Measurements from ENCODE around the gene TRIM26. TPM values are rescaled to one million over a fixed set of nuclear protein-coding genes. Genes with fewer than 3 reads are reported as not detected.

TRIM26 gene
- total and polyA plus RNA-seq, 2 of the 8 experiments (the other 6 are each of a cell fraction or from before 2014, with no cell fraction given) = 21.5 to 32.3 TPM

GRCh38 chr6:30198166-30199084 lies 14.8 kb downstream of the TRIM26 start:
- Histone ChIP-seq H3K79me1 (ENCODE audit: low read depth, low read length) (no peaks in the 10 kb centered on the region; the same call in 1 of the 2 replicates), H3K9ac (replicated peaks in 1 of 4; ENCODE audit: extremely low read depth in 1 of 4, low read depth in 3 of 4, low read length in 3 of 4) (no peak overlapping the region), H3K79me2 (ENCODE audit: control insufficient read depth in 1 of 2, insufficient read depth in 2 of 2, low read length in 2 of 2) (peaks cover 0 to 6% of the 10 kb centered on the region in 2 experiments; a peak in 1 of 4 replicates), H2BK120ac (replicated peaks; ENCODE audit: low read depth, low read length) (no peak overlapping the region), H3K36me3 (ENCODE audit: control insufficient read depth in 2 of 4, insufficient read depth in 4 of 4, low read length in 3 of 4) (peaks cover 12 to 39% (median 28%) of the 10 kb centered on the region in 4 experiments; a peak in 7 of 8 replicates), H3K14ac (ENCODE audit: insufficient read length) (no peak overlapping the region), H3K4me3 (ENCODE audit: extremely low read depth in 1 of 4, insufficient read depth in 2 of 4, low read depth in 3 of 4, low read length in 4 of 4) (no peak overlapping the region), H3K56ac (replicated peaks; ENCODE audit: insufficient read length, low read depth, low read length) (no peak overlapping the region), H2AK5ac (ENCODE audit: low read depth, low read length) (no peak overlapping the region), H3K27me3 (replicated peaks in 1 of 4; ENCODE audit: control insufficient read depth in 3 of 4, extremely low read depth in 1 of 4, insufficient read depth in 3 of 4, low read length in 3 of 4) (no peaks in the 10 kb centered on the region), H2AFZ (ENCODE audit: low read length) (no peak overlapping the region), H3K23ac (ENCODE audit: insufficient read length) (no peak overlapping the region), H3K4ac (replicated peaks; ENCODE audit: insufficient read length, low read depth, low read length) (no peak overlapping the region), H4K8ac (ENCODE audit: extremely low read depth, insufficient read depth, low read length) (no peak overlapping the region), H4K20me1 (replicated peaks in 1 of 2; ENCODE audit: control insufficient read depth in 1 of 2, insufficient read depth in 2 of 2, low read length in 2 of 2) (peaks cover 6 to 11% of the 10 kb centered on the region in 2 experiments), H2BK20ac (ENCODE audit: low read length) (no peak overlapping the region), H2BK5ac (ENCODE audit: low read depth, low read length) (no peak overlapping the region), H4K91ac (replicated peaks; ENCODE audit: insufficient read length, low read length) (no peak overlapping the region), H3K18ac (ENCODE audit: extremely low read depth, low read length) (no peak overlapping the region), H4K5ac (ENCODE audit: insufficient read length, low read depth, low read length) (no peak overlapping the region), H2BK15ac (ENCODE audit: low read length) (no peak overlapping the region), H2BK12ac (ENCODE audit: low read depth, low read length) (no peak overlapping the region), H3K4me1 (replicated peaks in 1 of 4; ENCODE audit: control insufficient read depth in 3 of 4, insufficient read depth in 4 of 4, low read length in 3 of 4) (peaks cover 0 to 6% (median 3%) of the 10 kb centered on the region in 4 experiments; a peak in 2 of 7 replicates), H3K23me2 (ENCODE audit: low read depth, low read length) (no peaks in the 10 kb centered on the region), H3K27ac (ENCODE audit: low read depth, low read length) (no peak overlapping the region), H3K4me2 (ENCODE audit: insufficient read depth in 1 of 2, low read depth in 2 of 2, low read length in 2 of 2) (no peak overlapping the region), H3K9me3 (ENCODE audit: insufficient read depth in 2 of 2, low read depth in 1 of 2, low read length in 1 of 2) (no peaks in the 10 kb centered on the region)
- FAIRE-seq (no peak), DNase-seq (ENCODE audit: low read depth in 1 of 2, low spot score in 2 of 2) (no peak)
- CTCF ChIA-PET (ENCODE audit: partially characterized antibody) = interaction anchor here (0.8 to 1.1 kb wide), 3 partner anchors 10 to 40 kb away, joined by 3 read pairs; no protein-coding TSS in a partner anchor
- POLR2A ChIA-PET (ENCODE audit: partially characterized antibody) = interaction anchor here (0.9 to 3.8 kb wide), 2 partner anchors 8 to 9 kb away, joined by 3 to 18 read pairs; no protein-coding TSS in a partner anchor
- WGBS, 2 experiments (ENCODE audit: extremely low coverage in 1 of 2, insufficient coverage in 1 of 2, insufficient read length in 1 of 2, insufficient replicate concordance in 2 of 2, low coverage in 1 of 2, low lambda C conversion rate in 2 of 2, missing lambda C conversion rate in 1 of 2) = 92% methylated on average over 34 of the region's 34 CpGs; no CpG with 5 or more reads in 1 of the 2 experiments
- no peak for TF ChIP-seq PHF8 (conservative IDR thresholded peaks at IDR 0.05; ENCODE audit: low read depth, low read length)
- TF ChIP-seq EGR1 (IDR thresholded peaks at IDR 0.05; ENCODE audit: borderline replicate concordance, low read depth, low read length) = no peak
- no peak for TF ChIP-seq RXRA (IDR thresholded peaks at IDR 0.05; ENCODE audit: insufficient read depth, low read depth, low read length)
- no peak for TF ChIP-seq GTF2F1 (IDR thresholded peaks at IDR 0.05; ENCODE audit: borderline replicate concordance, low read depth, low read length)
- TF ChIP-seq RAD21 (IDR thresholded peaks at IDR 0.05 in 1 of 2, conservative IDR thresholded peaks at IDR 0.05 in 1 of 2; ENCODE audit: low read depth in 2 of 2, low read length in 2 of 2) = no peak
- no peak for TF ChIP-seq CBX5 (IDR thresholded peaks at IDR 0.05; ENCODE audit: low read depth, low read length)
- TF ChIP-seq USF2 (IDR thresholded peaks at IDR 0.05; ENCODE audit: low read length) = no peak
